Keratinocyte (primary cell): Measurements from ENCODE around the gene LTB4R2. TPM values are rescaled to one million over a fixed set of nuclear protein-coding genes. Genes with fewer than 3 reads are reported as not detected.
"Not testable (repeated sequence)": the region's sequence is repeated elsewhere in the genome, so short reads cannot be mapped to it uniquely, and the experiment has no call there.

ENCODE experiments used
- DNase-seq: peaks from one replicate; pipeline ENCODE4 v3.0.0-alpha.2; 2011; ENCODE audit warnings: low read depth, missing footprints, low spot score
- FAIRE-seq: peaks from 2 replicates; lab custom pipeline; 2011; peaks lifted over from hg19 to GRCh38; lab: Jason Lieb, UNC
- H2AFZ ChIP-seq: 2 replicates; pipeline ENCODE4 v1.6.0; 2012; ENCODE audit warnings: low read length, control low read depth, inconsistent platforms; ENCODE audit not compliant: control insufficient read depth
- H3K27ac ChIP-seq: 2 replicates; pipeline ENCODE4 v1.5.1; 2011; ENCODE audit warnings: low read length; ENCODE audit not compliant: control insufficient read depth, insufficient read depth
- H3K27me3 ChIP-seq: 3 replicates; pipeline ENCODE4 v1.6.0; 2011; ENCODE audit warnings: low read length; ENCODE audit not compliant: control insufficient read depth, insufficient read depth; ENCODE audit errors: extremely low read depth
- H3K36me3 ChIP-seq, 2 experiments: 2 replicates in 1 of 2; 3 replicates in 1 of 2; pipeline ENCODE4 v1.5.1; 2011; ENCODE audit warnings: low read length in 2 of 2, mild to moderate bottlenecking in 1 of 2; ENCODE audit not compliant: control insufficient read depth in 2 of 2, insufficient read depth in 2 of 2; ENCODE audit errors: extremely low read depth in 1 of 2
- H3K4me1 ChIP-seq: 3 replicates; pipeline ENCODE4 v1.5.1; 2011; ENCODE audit warnings: low read length; ENCODE audit not compliant: control insufficient read depth, insufficient read depth; ENCODE audit errors: extremely low read depth
- H3K4me2 ChIP-seq: 3 replicates; pipeline ENCODE4 v1.6.0; 2011; ENCODE audit warnings: low read depth, low read length; ENCODE audit not compliant: control insufficient read depth, insufficient read depth; ENCODE audit errors: extremely low read depth
- H3K4me3 ChIP-seq, 3 experiments: fragments of 200-600 bp in 1 of 3; sonication (generic) in 1 of 3; 2 replicates in 2 of 3; 3 replicates in 1 of 3; pipeline ENCODE4 v1.5.1; 2011 to 2016; ENCODE audit warnings: low read length in 3 of 3, mild to moderate bottlenecking in 3 of 3, control low read depth in 2 of 3, inconsistent platforms in 1 of 3, low read depth in 1 of 3, mixed read lengths in 1 of 3, mixed run types in 1 of 3, moderate library complexity in 1 of 3; ENCODE audit not compliant: control insufficient read depth in 2 of 3, insufficient read depth in 2 of 3; ENCODE audit errors: extremely low read depth in 1 of 3
- H3K79me2 ChIP-seq: 2 replicates; pipeline ENCODE4 v1.6.0; 2012; ENCODE audit warnings: low read length; ENCODE audit not compliant: control insufficient read depth, insufficient read depth
- H3K9ac ChIP-seq: 3 replicates; pipeline ENCODE4 v1.6.0; 2011; ENCODE audit warnings: low read length; ENCODE audit not compliant: control insufficient read depth, insufficient read depth; ENCODE audit errors: extremely low read depth
- H3K9me1 ChIP-seq: 3 replicates; pipeline ENCODE4 v1.6.0; 2011; ENCODE audit warnings: low read length; ENCODE audit not compliant: control insufficient read depth, insufficient read depth; ENCODE audit errors: extremely low read depth
- H3K9me3 ChIP-seq: 2 replicates; pipeline ENCODE4 v1.5.1; 2012; ENCODE audit warnings: low read depth, low read length; ENCODE audit not compliant: control insufficient read depth
- H4K20me1 ChIP-seq: 3 replicates; pipeline ENCODE4 v1.6.0; 2011; ENCODE audit warnings: low read length; ENCODE audit not compliant: control insufficient read depth, insufficient read depth; ENCODE audit errors: extremely low read depth
- CTCF ChIP-seq, 3 experiments: IDR thresholded peaks in 1 of 3; conservative IDR thresholded peaks in 1 of 3; optimal IDR thresholded peaks in 1 of 3; 2 replicates in 2 of 3; 3 replicates in 1 of 3; pipeline versions ENCODE3 to v1.5.1; 2011; ENCODE audit warnings: low read length in 3 of 3, mild to moderate bottlenecking in 3 of 3, moderate library complexity in 2 of 3, control low read depth in 1 of 3, inconsistent platforms in 1 of 3; ENCODE audit not compliant: insufficient read depth in 2 of 3; ENCODE audit errors: extremely low read depth in 1 of 3
- EZH2 ChIP-seq: IDR thresholded peaks from one replicate; pipeline ENCODE4 v1.6.1; 2012; ENCODE audit warnings: inconsistent platforms, mild to moderate bottlenecking, low read length, moderate library complexity
- dilution Hi-C: fragments of 300-500 bp; cut with MboI; formaldehyde crosslinking; loops from one replicate; pipeline ENCODE4 v1.7.0; 2020; ENCODE audit warnings: low sequenced_read_pairs; ENCODE audit not compliant: extremely low pct_ligation_motif_present
- polyA plus RNA-seq, 5 experiments: library from polyadenylated mRNA; depleted of rRNA in 3 of 5; stranded (reverse) in 3 of 5; stranded (forward) in 1 of 5; unstranded in 1 of 5; fragments of >200 nt; gene quantifications; 1 replicate in 1 of 5; 2 replicates in 3 of 5; 3 replicates in 1 of 5; pipeline versions ENCODE4 v1.2.1 to v1.2.3, GENCODE V29; 2011 to 2012; ENCODE audit warnings: missing spikeins in 2 of 5, low read depth in 1 of 5, low replicate concordance in 1 of 5

The LTB4R2 gene
- polyA plus RNA-seq, 1 donor (not counting 4 experiments of a cell fraction or from before 2014, with no cell fraction given), result 7.9 TPM

GRCh38 chr14:24327914-24328313 is 18.0 kb downstream of the LTB4R2 start:
- H3K79me2 ChIP-seq, H3K36me3 ChIP-seq, H3K27ac ChIP-seq, FAIRE-seq, H3K4me3 ChIP-seq, DNase-seq, H3K9me3 ChIP-seq, H3K9me1 ChIP-seq, dilution Hi-C loops, H3K9ac ChIP-seq, H2AFZ ChIP-seq, H4K20me1 ChIP-seq, H3K4me2 ChIP-seq, H3K27me3 ChIP-seq: not testable (repeated sequence)
- H3K4me1 ChIP-seq, result peaks cover 10% of the 10 kb centered on the region
- peak in 1 of 3 experiments; percentile 49 for TF ChIP-seq CTCF (optimal IDR thresholded peaks at IDR 0.05 in 1 of 3, IDR thresholded peaks at IDR 0.05 in 1 of 3, conservative IDR thresholded peaks at IDR 0.05 in 1 of 3; ENCODE audit: extremely low read depth in 1 of 3, insufficient read depth in 2 of 3, low read length in 3 of 3)

- Histone ChIP-seq H3K27me3 (peaks cover under 1% of the 10 kb centered on the region), H3K4me1 (peaks cover 18% of the 10 kb centered on the region), H3K9me1 (no peaks in the 10 kb centered on the region), H3K36me3 (no peaks in the 10 kb centered on the region), H3K27ac (no peak overlapping the region), H3K4me2 (no peak overlapping the region), H3K4me3 (no peak overlapping the region), H3K9me3 (no peaks in the 10 kb centered on the region), H2AFZ (no peak overlapping the region), H3K9ac (no peak overlapping the region), H4K20me1 (no peaks in the 10 kb centered on the region), H3K79me2 (no peaks in the 10 kb centered on the region)
- dilution Hi-C loops, result no loop called here
- FAIRE-seq (no peak), DNase-seq (no peak)
- TF ChIP-seq CTCF (optimal IDR thresholded peaks at IDR 0.05 in 1 of 3, IDR thresholded peaks at IDR 0.05 in 1 of 3, conservative IDR thresholded peaks at IDR 0.05 in 1 of 3; ENCODE audit: extremely low read depth in 1 of 3, insufficient read depth in 2 of 3, low read length in 3 of 3) (no peak), EZH2 (no peak)
Observed at GRCh38 chr14:24329073-24329663, 19.2 kb downstream of the LTB4R2 start.
